GM23248 (cell line): ENCODE data around the gene SLC9A4. TPM values are rescaled to one million over a fixed set of nuclear protein-coding genes. Genes with fewer than 3 reads are reported as not detected.
A peak's percentile ranks its signal among the peaks of the same experiment; 100 is the strongest.
"Not testable (repeated sequence)": the region's sequence is repeated elsewhere in the genome, so short reads cannot be mapped to it uniquely, and the experiment has no call there.

Experiments used
- DNase-seq: peaks from one replicate; pipeline ENCODE4 v3.0.0-alpha.2; 2015
- H2AFZ ChIP-seq: fragments of 200-600 bp; sonication (generic); 2 replicates; pipeline ENCODE4 v1.6.1; 2016; ENCODE audit warnings: antibody characterized with exemption
- H3F3A ChIP-seq: fragments of 200-600 bp; sonication (generic); 2 replicates; pipeline ENCODE4 v1.6.1; 2016; ENCODE audit warnings: mild to moderate bottlenecking, antibody characterized with exemption, mixed run types; ENCODE audit not compliant: insufficient read depth
- H3K27ac ChIP-seq: fragments of 200-600 bp; sonication (generic); 2 replicates; pipeline ENCODE4 v1.5.1; 2016; ENCODE audit warnings: mild to moderate bottlenecking
- H3K27me3 ChIP-seq: fragments of 200-600 bp; sonication (generic); replicated peaks from 2 replicates; pipeline ENCODE4 v1.6.1; 2016; ENCODE audit warnings: mild to moderate bottlenecking; ENCODE audit not compliant: insufficient read depth
- H3K36me3 ChIP-seq: fragments of 200-600 bp; sonication (generic); 2 replicates; pipeline ENCODE4 v1.6.1; 2016; ENCODE audit warnings: low read depth, mild to moderate bottlenecking
- H3K4me1 ChIP-seq: fragments of 200-600 bp; sonication (generic); 2 replicates; pipeline ENCODE4 v1.6.1; 2016; ENCODE audit warnings: mild to moderate bottlenecking; ENCODE audit not compliant: insufficient read depth
- H3K4me2 ChIP-seq: fragments of 200-600 bp; sonication (generic); one replicate; pipeline ENCODE4 v1.6.1; 2016; ENCODE audit warnings: mild to moderate bottlenecking; ENCODE audit not compliant: unreplicated experiment
- H3K4me3 ChIP-seq: fragments of 200-600 bp; sonication (generic); 2 replicates; pipeline ENCODE4 v1.5.1; 2016; ENCODE audit warnings: mild to moderate bottlenecking
- H3K79me2 ChIP-seq: fragments of 200-600 bp; sonication (generic); 2 replicates; pipeline ENCODE4 v1.6.1; 2016; ENCODE audit warnings: mild to moderate bottlenecking; ENCODE audit not compliant: insufficient read depth
- H3K9ac ChIP-seq: fragments of 200-600 bp; sonication (generic); 2 replicates; pipeline ENCODE4 v1.6.1; 2016; ENCODE audit warnings: mild to moderate bottlenecking
- H3K9me2 ChIP-seq: fragments of 200-600 bp; sonication (generic); 2 replicates; pipeline ENCODE4 v1.6.1; 2016; ENCODE audit warnings: mixed run types, mild to moderate bottlenecking, moderate library complexity; ENCODE audit not compliant: insufficient read depth
- H3K9me3 ChIP-seq: fragments of 200-600 bp; sonication (generic); one replicate; pipeline ENCODE4 v1.6.1; 2017; ENCODE audit warnings: low read depth
- H4K20me1 ChIP-seq: fragments of 200-600 bp; sonication (generic); 2 replicates; pipeline ENCODE4 v1.6.0; 2016; ENCODE audit not compliant: insufficient read depth
- EZH2 ChIP-seq: fragments of 200-600 bp; sonication (generic); IDR thresholded peaks from 2 replicates; pipeline ENCODE4 v1.6.1; 2018; ENCODE audit warnings: antibody characterized with exemption, mild to moderate bottlenecking; ENCODE audit not compliant: insufficient read depth, poor library complexity, severe bottlenecking
- EZH2phosphoT487 ChIP-seq: fragments of 200-600 bp; sonication (generic); IDR thresholded peaks from 2 replicates; pipeline ENCODE4 v1.6.1; 2018; ENCODE audit warnings: antibody characterized with exemption, moderate library complexity, mild to moderate bottlenecking, low read depth; ENCODE audit not compliant: insufficient read depth
- WGBS, 2 experiments: methylation state at CpG; one replicate each; pipeline ENCODE4 v1.1.6; 2015 to 2017; ENCODE audit warnings: low lambda C conversion rate in 2 of 2, low coverage in 1 of 2; ENCODE audit errors: missing lambda C conversion rate in 2 of 2; 5-methylcytosine and 5-hydroxymethylcytosine counted together
- in situ Hi-C: fragments of 300-500 bp; cut with MboI; formaldehyde crosslinking; loops from 2 replicates; pipeline ENCODE4 v1.15.0; 2020
- polyA plus RNA-seq: library from polyadenylated mRNA; unstranded; fragments of >200 nt; fragmentation: Nextera tagmentation; extraction: Ambion mirVana; gene quantifications from 2 replicates; pipeline ENCODE4 v1.2.1, GENCODE V29; 2016
- total RNA-seq: library from RNA; depleted of rRNA; stranded (reverse); fragments of >200 nt; shearing (Covaris generic); gene quantifications from 2 replicates; pipeline ENCODE4 v1.2.3, GENCODE V29; 2014

The SLC9A4 gene
- total and polyA plus RNA-seq, 2 experiments from 2014 or later, result not detected

GRCh38 chr2:102553601-102554000 lies 80.6 kb downstream of the SLC9A4 start:
- 0% methylated on average over 1 of the region's 1 CpG for WGBS, 2 experiments
- no peaks in the 10 kb centered on the region for H4K20me1 ChIP-seq
- H3K4me3 ChIP-seq, result no peak overlapping the region
- H3K27me3 ChIP-seq, result no peaks in the 10 kb centered on the region; the same call in 1 of the 2 replicates
- TF ChIP-seq EZH2phosphoT487 (no peak), EZH2 (no peak)
- no peaks in the 10 kb centered on the region for H3K9me3 ChIP-seq
- no peaks in the 10 kb centered on the region for H3K36me3 ChIP-seq
- H3K4me2 ChIP-seq, result no peak overlapping the region
- no peak overlapping the region for H2AFZ ChIP-seq
- no peaks in the 10 kb centered on the region for H3F3A ChIP-seq
- H3K79me2 ChIP-seq, result no peaks in the 10 kb centered on the region
- DNase-seq, result no peak
- in situ Hi-C loops, result no loop called here
- no peak overlapping the region for H3K27ac ChIP-seq
- no peaks in the 10 kb centered on the region for H3K4me1 ChIP-seq
- no peak overlapping the region for H3K9ac ChIP-seq
- H3K9me2 ChIP-seq, result no peaks in the 10 kb centered on the region

DNA sequence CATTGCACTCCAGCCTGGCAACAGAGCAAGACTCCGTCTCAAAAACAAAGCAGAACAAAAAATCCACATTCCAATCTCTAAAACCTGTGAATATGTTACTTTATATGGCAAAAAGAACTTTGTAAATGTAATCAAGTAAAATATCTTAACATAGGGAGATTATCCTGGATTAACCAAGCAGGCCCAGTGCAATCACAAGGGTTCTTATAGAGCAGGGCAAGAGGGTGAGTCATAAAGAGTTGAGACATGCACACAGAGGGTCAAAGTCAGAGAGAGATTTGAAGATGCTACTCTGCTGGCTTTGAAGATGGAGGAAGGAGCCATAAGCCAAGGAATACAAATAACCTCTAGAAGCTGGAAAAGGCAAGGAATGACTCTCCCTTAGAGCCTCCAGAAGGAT lies 85.4 kb downstream of the SLC9A4 start:
- Histone ChIP-seq H3K27ac (no peak overlapping the region), H3K4me2 (no peak overlapping the region), H3K36me3 (no peaks in the 10 kb centered on the region), H3F3A (no peaks in the 10 kb centered on the region), H4K20me1 (no peaks in the 10 kb centered on the region), H3K9me3 (no peaks in the 10 kb centered on the region), H3K9ac (no peak overlapping the region), H3K79me2 (no peaks in the 10 kb centered on the region), H2AFZ (no peak overlapping the region), H3K4me1 (no peaks in the 10 kb centered on the region), H3K27me3 (no peaks in the 10 kb centered on the region; the same call in 1 of the 2 replicates), H3K4me3 (no peak overlapping the region), H3K9me2 (no peaks in the 10 kb centered on the region)
- in situ Hi-C loops, result no loop called here
- TF ChIP-seq EZH2, result no peak
- TF ChIP-seq EZH2phosphoT487, result no peak
- 32 to 60% methylated on average over 1 of the region's 1 CpG for WGBS, 2 experiments
- peak; percentile 26 for DNase-seq

DNA sequence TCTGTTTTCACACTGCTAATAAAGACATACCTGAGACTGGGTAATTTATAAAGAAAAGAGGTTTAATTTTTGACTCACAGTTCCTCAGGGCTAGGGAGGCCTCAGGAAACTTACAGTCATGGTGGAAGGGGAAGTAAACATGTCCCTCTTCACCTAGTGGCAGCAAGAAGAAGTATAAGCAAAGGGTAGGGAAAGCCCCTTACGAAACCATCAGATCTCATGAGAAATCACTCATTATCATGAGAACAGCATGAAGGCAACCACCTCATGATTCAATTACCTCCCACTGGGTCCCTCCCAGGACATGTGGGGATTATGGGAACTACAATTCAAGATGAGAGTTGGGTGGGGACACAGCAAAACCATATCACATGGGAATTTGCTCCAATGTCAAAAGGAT lies 89.5 kb downstream of the SLC9A4 start:
- DNase-seq, H3K27ac ChIP-seq, H3K9ac ChIP-seq, H3K9me2 ChIP-seq, in situ Hi-C loops, H3K4me2 ChIP-seq, H3K4me3 ChIP-seq, H3K4me1 ChIP-seq, H3K9me3 ChIP-seq, H4K20me1 ChIP-seq, H2AFZ ChIP-seq, H3K79me2 ChIP-seq, H3K27me3 ChIP-seq, H3K36me3 ChIP-seq, H3F3A ChIP-seq: not testable (repeated sequence)
- WGBS, 2 experiments, result 44 to 54% methylated on average over 1 of the region's 1 CpG

GRCh38 chr2:102575888-102576287 lies 102.9 kb downstream of the SLC9A4 start:
- H3K27me3 ChIP-seq, result no peaks in the 10 kb centered on the region
- H3K36me3 ChIP-seq, result no peaks in the 10 kb centered on the region
- H3K9me2 ChIP-seq, result no peaks in the 10 kb centered on the region
- H3K9me3 ChIP-seq, result no peaks in the 10 kb centered on the region
- H3K79me2 ChIP-seq, result no peaks in the 10 kb centered on the region
- H3K4me1 ChIP-seq, result no peaks in the 10 kb centered on the region
- TF ChIP-seq EZH2, result no peak
- no peak for TF ChIP-seq EZH2phosphoT487
- H4K20me1 ChIP-seq, result no peaks in the 10 kb centered on the region
- no peak overlapping the region for H2AFZ ChIP-seq
- DNase-seq, result no peak
- no peak overlapping the region for H3K27ac ChIP-seq
- H3K9ac ChIP-seq, result no peak overlapping the region
- WGBS, 2 experiments, result 18 to 25% methylated on average over 1 of the region's 1 CpG
- no peaks in the 10 kb centered on the region for H3F3A ChIP-seq
- H3K4me2 ChIP-seq, result no peak overlapping the region
- H3K4me3 ChIP-seq, result no peak overlapping the region
- in situ Hi-C loops, result no loop called here

DNA sequence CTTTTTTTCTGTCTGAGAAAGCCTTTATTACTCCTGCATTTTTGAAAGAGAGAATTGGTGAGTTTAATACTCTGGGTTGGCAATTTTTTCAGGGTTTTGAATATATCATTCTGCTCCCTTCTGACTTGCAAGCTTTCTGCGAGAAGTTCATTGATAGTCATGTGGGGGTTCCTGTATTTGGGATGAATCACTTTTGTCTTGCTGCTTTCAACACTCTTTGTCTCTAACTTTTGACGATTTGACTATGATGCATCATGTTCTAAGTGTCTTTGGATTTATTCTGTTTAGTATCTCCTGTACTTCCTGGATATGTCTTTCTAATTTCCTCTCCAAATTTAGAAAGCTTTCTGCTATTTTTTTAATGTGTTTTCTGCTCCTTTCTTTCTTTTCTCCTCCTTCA lies 105.3 kb downstream of the SLC9A4 start:
- Histone ChIP-seq H3F3A (no peaks in the 10 kb centered on the region), H3K4me3 (no peak overlapping the region), H4K20me1 (no peaks in the 10 kb centered on the region), H3K27me3 (no peaks in the 10 kb centered on the region), H2AFZ (no peak overlapping the region), H3K4me2 (no peak overlapping the region), H3K9ac (no peak overlapping the region), H3K27ac (no peak overlapping the region), H3K36me3 (no peaks in the 10 kb centered on the region), H3K4me1 (no peaks in the 10 kb centered on the region), H3K9me3 (no peaks in the 10 kb centered on the region), H3K9me2 (no peaks in the 10 kb centered on the region), H3K79me2 (no peaks in the 10 kb centered on the region)
- WGBS, 2 experiments, result 23 to 33% methylated on average over 2 of the region's 2 CpGs
- no peak for TF ChIP-seq EZH2
- no peak for TF ChIP-seq EZH2phosphoT487
- DNase-seq, result no peak
- in situ Hi-C loops, result no loop called here
